Measurements from ENCODE around the gene HSP90B1.

DNA sequence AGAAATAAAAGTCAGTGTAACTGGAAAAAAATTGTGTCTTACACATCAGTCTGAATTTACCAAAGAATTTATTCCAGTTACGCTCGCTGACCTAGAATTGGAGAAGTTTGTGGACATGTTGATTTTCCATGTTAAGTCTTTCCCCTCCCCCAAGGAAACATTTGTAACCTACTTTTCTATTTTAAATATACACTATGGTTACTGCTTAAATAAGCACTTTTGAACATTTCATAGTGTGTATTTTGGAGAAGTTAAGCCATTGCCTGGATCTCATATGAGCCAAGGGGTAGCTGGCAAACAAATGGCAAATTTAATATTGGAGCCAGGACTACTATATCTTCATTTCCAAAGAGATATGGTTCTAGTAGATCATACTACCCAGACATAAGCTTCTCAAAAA is 46.3 kb upstream of the HSP90B1 start:
- TF ChIP-seq, protein P1, sequence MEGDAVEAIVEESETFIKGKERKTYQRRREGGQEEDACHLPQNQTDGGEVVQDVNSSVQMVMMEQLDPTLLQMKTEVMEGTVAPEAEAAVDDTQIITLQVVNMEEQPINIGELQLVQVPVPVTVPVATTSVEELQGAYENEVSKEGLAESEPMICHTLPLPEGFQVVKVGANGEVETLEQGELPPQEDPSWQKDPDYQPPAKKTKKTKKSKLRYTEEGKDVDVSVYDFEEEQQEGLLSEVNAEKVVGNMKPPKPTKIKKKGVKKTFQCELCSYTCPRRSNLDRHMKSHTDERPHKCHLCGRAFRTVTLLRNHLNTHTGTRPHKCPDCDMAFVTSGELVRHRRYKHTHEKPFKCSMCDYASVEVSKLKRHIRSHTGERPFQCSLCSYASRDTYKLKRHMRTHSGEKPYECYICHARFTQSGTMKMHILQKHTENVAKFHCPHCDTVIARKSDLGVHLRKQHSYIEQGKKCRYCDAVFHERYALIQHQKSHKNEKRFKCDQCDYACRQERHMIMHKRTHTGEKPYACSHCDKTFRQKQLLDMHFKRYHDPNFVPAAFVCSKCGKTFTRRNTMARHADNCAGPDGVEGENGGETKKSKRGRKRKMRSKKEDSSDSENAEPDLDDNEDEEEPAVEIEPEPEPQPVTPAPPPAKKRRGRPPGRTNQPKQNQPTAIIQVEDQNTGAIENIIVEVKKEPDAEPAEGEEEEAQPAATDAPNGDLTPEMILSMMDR (IDR thresholded peaks at IDR 0.05): no peak
- TF ChIP-seq EP300 (IDR thresholded peaks at IDR 0.05): no peak

Data from tibial nerve (tissue), 4 donors.